ENCODE data around the gene DYNC2H1. TPM values are rescaled to one million over a fixed set of nuclear protein-coding genes. Genes with fewer than 3 reads are reported as not detected.
"Not testable (repeated sequence)": the region's sequence is repeated elsewhere in the genome, so short reads cannot be mapped to it uniquely, and the experiment has no call there.

DYNC2H1 gene
- total RNA-seq, 1 donor from 2014 or later = 0.96 TPM

DNA sequence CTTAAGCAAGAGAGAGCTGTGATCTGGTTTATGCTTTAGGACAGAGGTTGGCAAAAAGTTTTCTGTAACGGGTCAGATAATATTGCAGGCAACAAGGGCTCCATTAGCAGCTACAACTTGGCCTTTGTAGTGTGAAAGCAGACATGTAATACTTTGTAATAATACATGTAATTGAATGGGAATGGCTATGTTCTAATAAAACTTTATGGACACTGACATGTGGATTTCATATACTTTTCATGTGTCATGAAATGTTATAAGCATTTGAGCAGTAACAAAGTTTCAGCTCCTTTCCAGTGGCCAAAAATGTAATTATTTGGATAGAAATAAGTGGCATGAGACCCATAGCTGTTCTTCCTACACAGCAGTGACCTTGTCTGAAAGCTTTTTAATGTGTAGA is 3.1 kb downstream of the DYNC2H1 start:
- intact Hi-C loops (cut with micrococcal nuclease) = no loop called here

DNA sequence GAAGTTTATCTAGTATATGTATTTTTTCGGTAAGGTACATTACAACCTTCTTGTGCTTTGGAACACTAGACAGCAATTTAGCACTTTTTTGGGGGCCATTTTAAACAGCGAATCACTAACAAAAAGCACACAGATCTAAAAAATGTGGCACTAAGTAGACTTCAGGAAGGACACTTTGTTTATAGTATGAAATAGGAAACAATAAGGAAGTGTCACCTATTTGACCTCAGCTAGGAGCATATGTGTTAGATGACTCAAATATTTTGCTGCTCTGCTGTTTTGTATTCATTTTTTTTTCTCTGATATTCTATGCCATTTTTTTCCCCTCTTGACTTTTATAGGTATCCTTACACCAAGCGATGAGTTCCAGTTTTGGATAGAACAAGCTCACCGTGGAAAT is 5.6 kb downstream of the DYNC2H1 start:
- intact Hi-C loops (cut with micrococcal nuclease) = no loop called here

DNA sequence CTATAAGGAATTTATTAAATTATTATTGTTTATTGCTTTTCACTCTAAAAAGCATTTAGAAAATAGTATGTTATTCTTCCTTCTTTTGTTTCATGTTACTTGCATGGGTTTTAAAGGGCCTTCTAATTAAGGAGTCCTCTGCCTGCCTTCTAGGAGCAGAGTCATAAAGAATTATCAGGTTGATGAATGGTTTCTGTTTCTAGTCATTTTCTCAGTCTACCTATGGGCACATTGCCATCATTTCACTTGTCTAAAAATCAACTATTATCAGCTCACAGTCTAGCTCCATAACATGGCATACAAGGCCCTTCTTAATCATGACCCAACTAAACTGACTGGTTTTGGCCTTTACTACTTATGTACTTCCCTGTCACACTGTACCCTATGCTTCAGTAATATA is 16.2 kb downstream of the DYNC2H1 start:
- intact Hi-C loops (cut with micrococcal nuclease) = no loop called here

DNA sequence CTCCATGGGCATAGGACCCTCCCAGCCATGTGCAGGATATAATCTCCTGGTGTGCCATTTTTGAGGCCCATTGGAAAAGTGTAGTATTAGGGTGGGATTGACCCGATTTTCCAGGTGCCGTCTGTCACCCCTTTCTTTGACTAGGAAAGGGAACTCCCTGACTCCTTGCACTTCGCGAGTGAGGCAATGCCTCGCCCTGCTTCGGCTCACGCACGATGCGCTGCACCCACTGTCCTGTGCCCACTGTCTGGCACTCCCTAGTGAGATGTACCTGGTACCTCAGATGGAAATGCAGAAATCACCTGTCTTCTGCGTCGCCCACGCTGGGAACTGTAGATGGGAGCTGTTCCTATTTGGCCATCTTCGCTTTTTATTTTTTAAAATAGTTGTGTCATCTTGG is 32.8 kb downstream of the DYNC2H1 start:
- intact Hi-C loops (cut with micrococcal nuclease) = not testable (repeated sequence)

DNA sequence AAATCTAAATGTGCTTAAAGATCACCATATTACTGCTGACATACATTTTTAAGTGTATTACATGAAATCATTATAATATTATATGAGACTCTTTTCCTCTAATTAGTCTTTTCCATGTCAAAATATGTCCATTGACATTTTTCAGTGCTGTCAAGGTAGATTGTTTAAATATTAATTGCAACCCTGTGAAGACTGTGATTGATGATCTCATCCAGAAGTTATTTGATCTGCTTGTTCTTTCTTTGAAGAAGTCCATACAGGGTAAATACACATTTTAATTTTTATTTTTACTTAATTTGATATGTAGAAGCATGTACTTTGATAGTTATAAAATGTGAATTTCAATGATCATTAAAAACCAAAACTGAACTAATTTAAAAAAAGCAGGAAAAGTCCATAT is 38.4 kb downstream of the DYNC2H1 start:
- intact Hi-C loops (cut with micrococcal nuclease) = no loop called here

DNA sequence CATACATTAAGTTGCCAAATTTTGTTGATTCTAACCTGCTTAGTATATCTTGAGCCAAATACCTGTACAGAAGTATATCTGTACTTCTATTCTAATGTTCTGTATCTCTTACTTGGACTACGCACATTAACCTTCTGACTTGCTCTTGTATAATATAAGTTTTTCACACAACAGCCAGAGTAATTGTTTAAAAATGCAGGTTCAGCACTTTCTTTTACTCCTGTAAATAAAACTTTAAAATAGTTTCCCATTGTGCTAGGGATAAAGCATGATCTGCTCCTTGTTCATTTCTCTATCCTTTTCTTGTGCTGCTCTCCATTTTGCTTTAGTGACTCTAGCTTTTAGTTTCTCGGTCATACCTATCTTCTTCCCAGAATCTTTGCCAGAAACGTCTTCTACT is 48.3 kb downstream of the DYNC2H1 start:
- intact Hi-C loops (cut with micrococcal nuclease) = no loop called here

DNA sequence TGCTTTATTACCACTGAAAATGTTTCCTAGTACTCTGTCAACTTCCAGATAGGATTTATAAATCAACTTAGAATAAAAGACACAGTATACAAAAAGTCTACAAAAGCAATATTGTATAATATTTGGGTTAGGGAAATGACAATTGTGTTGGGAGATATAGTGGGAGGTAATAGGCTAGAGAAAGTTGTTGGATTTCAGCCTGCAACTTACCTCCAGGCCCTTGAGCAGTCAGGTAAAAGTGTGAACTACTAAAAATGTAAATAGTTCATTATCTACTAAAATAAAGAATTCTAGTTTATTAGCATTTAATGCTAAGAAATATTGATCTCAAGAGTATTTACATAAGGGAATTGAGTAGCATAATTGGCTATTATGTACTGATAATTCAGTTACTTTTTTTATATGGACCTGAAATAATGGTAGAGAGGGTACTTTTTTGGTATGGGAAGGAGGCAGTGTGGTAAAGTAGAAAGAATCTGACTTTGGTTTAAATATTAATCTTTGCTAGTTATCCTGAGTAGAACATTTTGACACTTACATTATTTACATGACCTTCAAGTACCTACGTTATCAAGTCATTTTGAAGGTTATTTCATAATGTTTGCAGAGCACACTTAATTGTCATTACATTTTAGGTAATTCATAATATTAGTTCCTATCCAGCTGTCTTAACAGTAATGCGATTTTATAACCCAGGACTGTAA is 55.0 kb downstream of the DYNC2H1 start:
- intact Hi-C loops (cut with micrococcal nuclease) = no loop called here

DNA sequence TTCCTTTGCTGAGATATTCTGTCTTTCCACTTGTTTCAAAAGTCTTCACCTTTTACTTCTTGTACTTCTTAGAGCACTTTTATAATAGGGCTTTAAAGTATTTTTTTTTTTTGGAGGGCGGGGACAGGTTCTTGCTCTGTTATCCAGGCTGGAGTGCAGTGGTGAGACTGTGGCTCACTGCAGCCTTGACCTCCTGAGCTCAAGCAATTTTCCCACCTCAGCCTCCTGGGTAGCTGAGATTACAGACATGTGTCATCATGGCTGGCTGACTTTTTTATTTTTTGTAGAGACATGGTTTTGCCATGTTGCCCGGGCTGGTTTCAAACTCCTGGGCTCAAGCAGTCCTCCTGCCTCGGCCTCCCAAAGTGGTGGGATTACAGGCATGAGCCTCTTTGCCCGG is 57.9 kb downstream of the DYNC2H1 start:
- intact Hi-C loops (cut with micrococcal nuclease) = no loop called here

DNA sequence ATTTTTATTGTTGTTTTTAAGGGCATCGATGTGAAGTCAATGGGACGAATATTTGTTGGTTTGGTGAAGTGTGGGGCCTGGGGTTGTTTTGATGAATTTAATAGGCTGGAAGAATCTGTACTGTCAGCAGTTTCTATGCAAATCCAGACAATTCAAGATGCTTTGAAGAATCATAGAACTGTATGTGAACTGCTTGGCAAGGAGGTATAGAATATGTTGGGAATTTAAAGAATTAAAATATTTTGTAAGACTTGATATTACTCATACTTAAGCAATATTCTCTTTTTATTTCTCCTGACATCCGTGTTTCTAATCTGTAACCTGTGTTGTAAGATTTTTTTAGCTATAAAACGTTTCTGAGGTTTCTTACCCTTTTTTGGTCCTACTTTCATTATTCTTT is 61.6 kb downstream of the DYNC2H1 start:
- intact Hi-C loops (cut with micrococcal nuclease) = no loop called here

DNA sequence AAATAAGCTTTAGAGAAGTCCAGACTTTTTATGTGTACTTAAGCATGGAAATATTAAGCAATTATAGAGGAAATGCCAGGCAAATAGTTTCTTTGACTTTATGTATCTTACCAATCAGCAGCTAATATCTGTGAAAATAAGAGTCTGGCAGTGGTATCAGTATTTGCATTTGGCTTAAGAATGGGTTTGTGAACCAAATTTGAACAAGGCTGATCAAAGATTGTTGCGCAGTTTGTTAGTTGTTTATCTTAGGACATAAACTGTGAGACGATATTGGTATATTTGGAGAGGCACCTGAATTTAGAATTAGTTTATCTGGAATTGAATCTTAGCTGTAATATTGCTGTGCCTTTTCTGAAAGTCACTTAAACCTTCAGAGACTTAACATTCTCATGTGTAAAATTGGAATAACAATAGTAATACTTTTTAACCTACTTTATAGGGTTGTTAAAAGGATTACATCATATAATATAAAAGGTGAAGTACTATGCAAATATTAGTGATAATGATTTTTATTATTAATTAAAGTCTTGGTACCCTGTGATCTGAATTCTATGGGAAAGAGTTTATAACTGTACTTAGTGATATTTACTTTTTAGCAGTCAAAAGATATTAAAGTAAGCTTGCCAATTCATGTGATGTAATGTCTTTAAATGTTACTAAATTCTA is 66.4 kb downstream of the DYNC2H1 start:
- intact Hi-C loops (cut with micrococcal nuclease) = no loop called here

DNA sequence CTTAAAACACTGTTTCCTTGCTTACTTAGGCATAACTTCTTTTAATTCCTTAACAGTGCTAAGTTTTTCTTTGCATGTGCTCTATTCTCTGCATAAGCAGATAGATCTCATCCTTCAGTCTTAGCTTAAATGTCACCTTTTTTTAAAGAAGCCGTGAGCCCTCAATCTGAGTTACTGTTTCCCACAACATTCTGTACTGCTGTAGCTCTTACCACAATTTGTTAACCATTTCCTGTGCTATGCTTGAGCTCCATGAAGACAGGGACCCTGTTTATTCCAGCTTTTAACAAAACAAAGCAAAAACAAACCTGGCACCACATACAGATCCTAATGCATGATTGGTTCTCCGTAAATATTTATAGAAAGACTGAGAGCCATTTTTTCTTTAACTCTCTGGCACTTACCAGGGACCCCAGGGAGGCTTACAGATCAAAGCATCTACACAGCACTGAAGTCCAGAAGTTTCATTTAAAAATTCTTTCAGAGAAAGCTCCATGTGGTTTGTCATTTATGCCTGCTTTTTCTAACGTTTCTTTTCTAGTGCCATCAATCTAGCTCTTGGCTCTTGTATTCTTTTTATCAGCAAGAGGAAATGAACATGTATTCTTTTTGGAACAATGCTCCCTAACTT is 74.9 kb downstream of the DYNC2H1 start:
- intact Hi-C loops (cut with micrococcal nuclease) = no loop called here

DNA sequence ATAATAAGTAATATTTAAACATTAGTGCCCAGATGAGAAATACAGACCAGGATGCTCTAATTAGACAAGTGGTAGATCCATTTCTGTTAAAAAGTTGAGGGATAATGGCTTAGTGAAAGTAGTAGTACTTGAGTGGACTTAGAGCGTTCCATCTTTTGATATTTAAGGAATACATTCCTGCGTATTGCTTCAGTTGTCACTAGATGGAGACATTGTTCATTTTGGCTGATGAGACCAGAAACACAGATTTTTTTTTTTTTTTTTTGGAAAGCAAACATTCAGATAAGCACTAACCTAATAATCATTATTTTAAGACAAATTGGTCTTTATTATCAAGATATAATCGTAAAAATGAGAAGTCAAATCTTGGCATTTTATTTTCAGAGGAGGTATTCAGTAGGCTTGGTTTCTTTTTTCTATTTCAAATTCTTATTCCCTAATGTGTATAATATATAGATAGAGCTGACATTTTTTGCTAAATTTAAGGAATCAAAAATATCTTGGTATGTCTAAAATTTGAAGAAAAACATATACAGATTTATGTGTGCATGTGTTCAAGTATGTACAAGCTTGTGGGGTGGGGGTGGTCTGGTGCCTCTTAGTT is 92.9 kb downstream of the DYNC2H1 start:
- intact Hi-C loops (cut with micrococcal nuclease) = loop anchor here (1.0 kb wide), 1 partner anchor 399 kb away; no protein-coding TSS in a partner anchor

DNA sequence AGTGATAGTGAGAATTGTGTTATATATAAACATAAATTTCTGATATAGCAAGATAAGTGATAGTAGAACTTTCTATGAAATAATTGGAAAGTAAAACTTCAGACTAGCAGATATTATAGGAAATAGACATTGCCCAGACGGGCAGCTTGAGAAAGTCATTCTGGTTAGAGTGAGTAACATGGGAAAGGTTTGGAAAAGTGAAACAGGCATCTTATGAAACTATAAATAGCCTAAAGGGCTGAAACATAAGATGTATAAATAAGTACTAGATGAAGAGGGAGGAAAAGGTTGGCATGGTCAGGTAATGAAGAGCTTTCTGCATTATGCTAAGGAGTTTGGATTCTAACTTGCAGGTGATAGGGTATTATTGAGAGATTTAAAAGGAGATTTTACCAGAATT is 101.3 kb downstream of the DYNC2H1 start:
- intact Hi-C loops (cut with micrococcal nuclease) = no loop called here

DNA sequence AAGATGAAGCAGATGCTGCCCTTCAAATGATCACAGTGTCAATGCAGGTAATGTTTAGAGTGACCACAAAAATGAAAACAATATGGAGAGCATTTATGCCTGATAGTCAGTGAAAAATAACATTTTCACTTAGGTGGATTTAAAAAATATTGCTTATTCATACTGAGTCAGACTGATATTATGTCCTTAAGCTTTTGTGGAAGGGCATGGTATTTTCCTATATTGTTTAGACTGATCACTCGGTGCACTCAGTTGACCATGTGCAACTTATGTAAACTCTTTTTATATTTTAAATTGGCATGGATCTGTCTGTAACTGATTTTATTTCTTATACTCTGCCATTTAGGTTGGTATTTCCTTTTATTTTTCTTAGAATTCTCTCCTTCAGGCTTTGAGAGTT is 106.6 kb downstream of the DYNC2H1 start:
- intact Hi-C loops (cut with micrococcal nuclease) = no loop called here

DNA sequence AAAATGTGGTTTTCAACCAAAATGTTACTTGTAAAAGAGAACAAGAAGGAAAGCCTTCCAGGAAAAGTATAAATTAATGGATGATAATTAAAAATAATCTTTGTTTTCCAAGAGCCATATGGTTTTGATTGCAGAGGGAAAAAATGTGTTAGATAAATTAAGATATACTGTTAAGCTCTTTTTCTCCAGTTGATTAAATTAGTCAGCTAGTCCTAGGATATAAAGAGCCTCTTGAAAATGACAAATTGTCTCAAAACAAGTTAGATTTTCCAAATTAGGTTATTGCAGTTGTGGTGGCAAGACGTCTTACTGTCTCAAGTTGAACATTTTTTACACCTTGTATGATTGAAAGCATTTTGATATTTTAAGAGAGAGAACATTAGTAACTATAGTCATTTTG is 110.9 kb downstream of the DYNC2H1 start:
- intact Hi-C loops (cut with micrococcal nuclease) = no loop called here

DNA sequence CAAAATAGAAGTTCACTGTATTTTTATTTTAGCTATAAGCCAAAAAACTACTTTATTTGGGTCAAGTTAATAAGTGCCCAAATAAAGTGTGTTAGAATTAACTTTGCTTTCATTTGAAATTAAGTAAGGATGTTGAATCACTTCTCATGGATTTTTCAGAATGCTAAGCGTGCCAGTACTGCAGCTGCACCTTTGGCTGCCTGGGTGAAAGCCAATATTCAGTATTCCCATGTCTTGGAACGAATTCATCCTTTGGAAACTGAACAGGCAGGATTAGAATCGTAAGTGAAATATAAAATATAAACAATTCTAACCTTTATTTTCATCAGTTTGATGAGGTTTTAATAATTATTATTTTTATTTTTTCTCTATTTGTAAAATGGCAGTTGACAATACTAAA is 113.6 kb downstream of the DYNC2H1 start:
- intact Hi-C loops (cut with micrococcal nuclease) = no loop called here

DNA sequence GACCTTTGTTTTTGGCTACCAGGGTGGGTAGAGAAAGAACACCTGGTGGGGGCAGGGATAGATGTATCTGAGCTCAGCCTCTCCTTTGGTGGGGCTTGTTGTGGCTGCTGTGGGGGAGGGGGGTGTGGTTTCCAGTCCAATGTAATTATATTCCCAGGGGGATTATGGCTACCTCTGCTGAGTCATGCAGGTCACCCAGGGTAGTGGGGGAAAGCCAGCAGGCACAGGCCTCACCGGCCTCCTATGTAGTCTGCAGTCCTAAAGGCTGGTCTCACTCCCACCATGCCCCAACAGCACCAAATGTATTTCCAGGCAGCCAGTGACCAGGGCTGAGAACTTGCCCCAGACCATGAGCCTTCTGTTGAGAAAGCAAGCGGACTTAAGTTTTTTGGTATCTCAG is 119.6 kb downstream of the DYNC2H1 start:
- intact Hi-C loops (cut with micrococcal nuclease) = no loop called here

DNA sequence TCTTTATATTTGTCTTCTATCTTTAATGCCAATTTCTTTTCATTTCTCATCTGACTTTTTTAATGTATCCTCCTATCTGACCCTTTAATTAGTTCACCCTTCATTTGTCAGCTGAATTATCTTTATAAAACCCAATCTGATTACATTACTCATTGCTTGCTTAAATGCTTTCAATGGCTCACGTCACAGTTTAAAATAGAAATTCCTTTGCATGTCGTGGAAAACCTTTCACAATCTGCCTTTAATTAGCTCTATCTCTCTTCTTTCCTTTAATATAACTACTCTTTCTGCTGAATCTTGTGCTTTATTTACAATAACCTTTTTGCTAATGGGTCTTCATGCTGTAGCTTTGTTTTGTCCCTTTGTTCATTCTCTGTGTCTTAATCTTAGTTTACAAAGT is 125.7 kb downstream of the DYNC2H1 start:
- intact Hi-C loops (cut with micrococcal nuclease) = no loop called here

DNA sequence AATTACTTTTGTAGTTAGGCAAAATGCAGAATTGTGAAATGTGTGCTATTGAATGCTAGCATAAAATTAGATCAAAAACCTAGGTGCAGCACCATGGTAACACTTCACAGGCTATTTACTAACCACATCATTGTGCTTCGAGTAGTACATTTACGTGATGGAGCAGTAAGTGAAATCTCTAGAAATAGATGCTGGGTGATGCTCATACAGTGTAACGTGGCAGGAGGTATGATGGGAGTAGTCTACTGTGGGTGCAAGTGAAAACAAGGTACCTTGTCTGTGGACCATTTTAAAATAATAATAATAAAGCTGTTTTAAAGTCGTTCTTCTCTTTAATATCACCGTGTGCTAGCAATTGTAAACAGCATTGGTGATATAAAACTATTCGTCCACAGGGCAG is 132.3 kb downstream of the DYNC2H1 start:
- intact Hi-C loops (cut with micrococcal nuclease) = no loop called here

DNA sequence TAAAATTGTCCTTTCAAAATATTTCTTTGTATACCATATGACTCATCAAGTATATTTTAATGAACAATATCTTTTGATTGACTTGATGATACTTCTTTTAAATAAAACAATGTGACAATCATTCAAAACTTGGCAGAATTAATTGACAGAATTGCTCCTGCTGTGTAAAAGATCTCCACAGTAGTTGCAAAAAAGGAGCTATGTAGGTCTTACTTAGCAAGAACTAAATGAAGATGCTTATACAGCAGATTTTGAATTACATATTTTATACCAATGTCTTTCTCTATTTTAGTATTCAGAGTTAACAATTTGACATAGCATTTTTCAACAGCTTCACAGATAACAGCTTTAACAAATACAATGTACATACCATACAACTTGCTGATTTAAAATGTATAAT is 144.9 kb downstream of the DYNC2H1 start:
- intact Hi-C loops (cut with micrococcal nuclease) = no loop called here

DNA sequence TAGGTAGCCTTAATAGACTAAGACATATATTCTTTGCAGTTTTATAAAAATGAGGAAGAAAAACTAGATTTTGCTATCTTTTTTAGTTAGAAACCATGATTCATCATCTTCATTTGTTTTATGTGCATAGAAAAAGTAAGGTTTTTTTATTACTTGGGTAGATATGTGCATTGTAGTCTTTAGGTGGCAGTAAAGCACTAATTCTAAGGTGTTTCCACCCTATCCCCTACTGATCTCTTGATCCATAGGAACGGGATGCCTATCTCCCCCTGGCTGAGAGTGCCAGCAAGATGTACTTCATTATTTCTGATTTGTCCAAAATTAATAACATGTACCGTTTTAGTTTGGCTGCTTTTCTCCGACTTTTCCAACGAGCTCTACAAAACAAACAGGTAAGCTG is 148.1 kb downstream of the DYNC2H1 start:
- intact Hi-C loops (cut with micrococcal nuclease) = no loop called here

DNA sequence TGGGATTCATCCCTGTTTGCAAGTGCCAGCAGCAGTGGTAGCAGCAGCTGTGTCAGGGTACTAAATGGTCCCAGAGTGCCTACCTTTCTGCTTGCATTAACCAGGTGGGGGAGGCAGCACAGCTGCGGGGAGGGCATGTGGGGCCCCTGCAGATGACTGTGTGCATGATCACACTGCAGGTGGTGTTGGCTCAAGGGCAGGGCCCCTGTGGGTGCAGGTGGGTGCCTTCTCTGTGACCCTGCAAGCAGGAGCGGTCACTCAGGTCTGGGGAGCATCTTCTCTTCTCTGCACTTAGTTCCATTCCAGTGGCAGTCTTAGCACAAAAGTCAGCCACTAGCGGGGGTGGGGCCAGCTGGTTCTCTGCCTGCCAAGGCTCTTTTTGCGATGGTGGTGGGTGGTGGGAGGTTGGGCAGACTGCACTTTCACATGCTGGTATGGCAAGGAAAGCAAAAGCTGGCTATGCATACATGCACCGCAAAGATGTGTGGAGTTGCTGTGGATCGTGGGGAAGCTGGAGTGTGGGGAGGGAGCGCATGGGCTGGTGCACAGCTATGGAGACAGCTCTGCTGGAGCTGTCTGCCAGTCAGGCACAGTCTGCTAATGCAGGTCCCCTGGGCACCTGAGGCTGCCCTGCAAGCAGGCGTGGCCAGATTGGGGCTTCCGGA is 157.1 kb downstream of the DYNC2H1 start:
- intact Hi-C loops (cut with micrococcal nuclease) = no loop called here

Data from T-helper 1 cell treated with Interleukin-12 subunit alpha and Interleukin-12 subunit beta and Interleukin-4 antibody, amounts not matched to agents 30 ng/mL and 1 ng/mL, for 36 hours (primary cell).